GM18907 (cell line): ENCODE results near the gene GRN.
"Not testable (repeated sequence)": the region's sequence is repeated elsewhere in the genome, so short reads cannot be mapped to it uniquely, and the experiment has no call there.

ENCODE experiments used
- ATAC-seq: cut with Tn5 transposase; IDR thresholded peaks from one replicate; pipeline ENCODE4 v1.9.1; 2021; ENCODE audit warnings: mild to moderate bottlenecking, moderate library complexity; ENCODE audit not compliant: unreplicated experiment

Gene GRN

GRCh38 chr17:44381810-44382305 lies 36.8 kb downstream of the GRN start:
- no peak for ATAC-seq

- no peak for ATAC-seq
These were observed 37.8 kb downstream of the GRN start for GRCh38 chr17:44382917-44383316.

- ATAC-seq: no peak
These were observed 38.3 kb downstream of the GRN start for GRCh38 chr17:44383363-44383762.

GRCh38 chr17:44383861-44384260 lies 38.8 kb downstream of the GRN start:
- no peak for ATAC-seq

DNA sequence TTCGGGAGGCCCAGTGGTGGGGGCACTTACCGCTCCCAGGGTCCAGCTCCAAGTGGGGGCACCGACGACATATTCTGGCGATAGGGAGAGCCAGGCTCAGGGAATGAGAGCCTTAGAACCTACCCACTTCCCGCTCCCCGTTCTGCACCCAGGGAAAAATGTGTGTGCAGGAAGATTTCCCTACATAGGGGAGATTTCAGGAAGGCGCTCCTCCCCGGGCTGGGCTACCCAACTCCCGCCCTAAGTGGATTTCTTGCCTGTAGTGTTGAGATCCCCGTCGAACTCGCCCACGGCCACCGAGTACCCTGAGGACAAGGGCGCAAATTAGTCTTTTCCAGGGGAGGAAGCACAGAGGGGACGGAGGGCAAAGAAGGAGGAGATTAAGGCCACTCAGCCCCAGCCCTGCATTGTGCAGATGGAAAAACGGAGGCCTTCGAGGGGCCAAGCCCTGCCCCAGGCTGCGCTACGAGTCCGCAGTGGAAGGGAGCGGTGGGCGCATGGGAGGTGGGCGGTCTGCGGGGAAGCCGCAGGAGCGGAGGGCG lies 39.2 kb downstream of the GRN start:
- ATAC-seq: no peak

GRCh38 chr17:44384823-44385286 lies 39.8 kb downstream of the GRN start:
- no peak for ATAC-seq

DNA sequence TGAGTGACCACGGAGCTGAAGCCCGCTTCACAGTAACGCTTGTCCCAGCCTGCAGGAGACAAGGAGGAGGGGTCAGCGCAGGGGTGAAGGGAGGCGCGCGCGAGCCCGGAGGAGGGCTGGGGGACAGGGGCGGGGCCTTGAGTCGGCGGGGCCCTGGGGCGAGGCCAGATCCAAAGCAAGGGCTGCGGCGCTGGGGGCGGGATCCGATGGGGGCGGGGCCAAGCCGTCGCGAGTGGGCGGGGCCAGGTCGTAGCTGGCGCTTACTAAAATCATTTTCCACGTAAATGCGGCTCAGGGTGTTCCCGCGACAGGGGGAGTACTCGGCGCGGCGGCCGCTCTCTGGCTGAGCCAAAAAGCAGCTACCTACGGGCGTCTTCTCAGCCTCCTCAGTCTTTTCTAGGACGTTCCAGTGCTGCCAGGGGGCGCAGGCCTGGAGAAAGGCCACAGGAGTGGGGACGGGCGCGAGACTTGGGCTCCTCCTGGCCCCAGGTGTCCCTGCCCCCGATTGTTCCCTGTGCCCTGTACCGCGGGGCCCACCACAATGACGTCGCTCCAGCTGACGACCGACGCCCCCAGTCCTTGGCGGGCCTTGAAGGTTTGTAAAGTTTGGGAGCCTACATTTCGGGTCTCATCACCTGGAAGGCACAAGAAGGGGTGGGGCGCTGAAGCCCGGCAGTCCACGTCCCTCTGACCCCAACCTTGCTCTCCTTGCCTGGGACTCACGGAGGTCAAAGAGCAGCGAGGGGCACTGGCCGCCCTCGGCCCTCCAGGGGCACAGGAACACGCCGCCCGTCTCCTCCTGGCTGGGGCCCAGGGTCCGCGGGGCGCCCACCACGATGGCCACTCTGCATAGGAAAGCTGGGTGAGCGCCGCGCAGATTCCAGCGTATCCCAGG lies 40.4 kb downstream of the GRN start:
- ATAC-seq: peak; percentile 50

- no peak for ATAC-seq
These were observed 41.1 kb downstream of the GRN start for GRCh38 chr17:44386182-44386525.

GRCh38 chr17:44387804-44388203 lies 42.7 kb downstream of the GRN start:
- ATAC-seq: no peak

DNA sequence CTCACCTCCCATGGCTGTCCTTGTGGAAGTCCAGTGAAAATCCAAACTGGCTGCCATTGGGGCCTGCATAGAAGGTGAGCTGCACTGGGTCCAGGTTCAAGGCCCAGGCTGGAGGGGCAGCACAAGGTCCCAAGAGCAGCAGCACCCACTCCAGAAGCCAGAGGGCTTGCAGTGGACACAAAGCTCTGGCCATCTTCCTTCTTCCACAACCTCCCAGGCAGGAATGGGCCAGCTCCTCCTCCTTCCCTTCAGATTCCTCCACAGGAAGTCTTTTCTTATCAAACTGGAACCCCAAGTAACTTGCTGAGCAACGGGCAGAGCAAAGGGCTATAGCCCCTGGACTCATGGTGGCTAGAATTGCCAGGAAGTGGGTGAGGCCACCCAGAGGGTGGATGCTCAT lies 44.2 kb downstream of the GRN start, which contains the start of gene ITGA2B:
Gene ITGA2B (minus strand): TSS at position 369 of the 400 bp plus-strand sequence. CDS start 176 bp downstream, at position 193.
- ATAC-seq: no peak

DNA sequence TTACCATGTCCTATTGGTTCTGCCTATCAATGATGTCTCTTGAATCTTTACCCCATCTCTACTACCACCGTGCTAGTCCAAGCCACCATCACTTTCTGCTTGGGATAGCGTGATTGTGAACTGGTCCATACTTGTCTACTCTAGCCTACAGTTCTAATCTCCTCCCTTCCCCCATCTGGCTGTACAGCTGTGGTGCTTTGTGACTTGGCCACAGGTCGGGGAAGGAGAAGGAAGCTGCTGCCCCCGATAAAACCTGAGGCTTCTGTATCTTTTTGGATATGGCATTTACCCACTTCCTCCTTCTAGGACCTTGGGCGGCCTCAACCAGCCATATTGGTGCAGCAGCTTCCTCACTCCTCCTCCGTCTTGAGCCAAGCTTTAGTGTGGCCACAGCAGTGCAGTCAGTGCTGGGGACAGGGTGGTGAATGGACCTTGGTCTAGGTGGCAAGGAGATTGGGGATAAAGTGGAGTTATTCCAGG lies 44.7 kb downstream of the GRN start:
- ATAC-seq: no peak

DNA sequence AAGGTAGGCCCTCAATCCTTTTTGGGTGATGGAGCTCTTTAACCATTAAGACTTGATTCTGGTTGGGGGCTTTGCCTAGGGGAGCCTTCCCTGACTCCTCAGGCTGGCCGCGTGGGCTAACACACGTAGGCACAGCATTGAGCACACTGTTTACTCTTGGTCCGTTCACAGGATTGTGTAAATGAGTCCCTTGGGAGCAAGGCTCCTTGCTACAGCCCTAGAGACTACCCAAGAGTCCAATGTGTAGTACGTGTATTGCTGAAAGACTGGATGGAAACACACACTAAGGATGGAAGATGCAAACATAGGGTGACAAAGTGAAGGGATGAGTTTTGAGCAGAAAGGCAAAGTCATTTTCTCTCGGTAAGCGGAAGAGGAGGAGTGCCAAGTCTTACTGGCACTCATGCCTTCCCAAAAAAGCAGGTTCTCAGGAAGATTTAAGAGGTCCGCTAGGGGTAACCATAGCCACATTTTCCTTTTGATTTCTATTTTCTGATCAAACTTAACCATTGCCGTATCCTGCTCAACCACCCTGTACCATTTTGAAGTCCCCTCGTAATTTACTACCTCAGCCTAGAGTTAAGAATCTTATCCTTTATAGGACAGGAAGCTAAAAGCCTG lies 45.3 kb downstream of the GRN start:
- ATAC-seq: no peak

DNA sequence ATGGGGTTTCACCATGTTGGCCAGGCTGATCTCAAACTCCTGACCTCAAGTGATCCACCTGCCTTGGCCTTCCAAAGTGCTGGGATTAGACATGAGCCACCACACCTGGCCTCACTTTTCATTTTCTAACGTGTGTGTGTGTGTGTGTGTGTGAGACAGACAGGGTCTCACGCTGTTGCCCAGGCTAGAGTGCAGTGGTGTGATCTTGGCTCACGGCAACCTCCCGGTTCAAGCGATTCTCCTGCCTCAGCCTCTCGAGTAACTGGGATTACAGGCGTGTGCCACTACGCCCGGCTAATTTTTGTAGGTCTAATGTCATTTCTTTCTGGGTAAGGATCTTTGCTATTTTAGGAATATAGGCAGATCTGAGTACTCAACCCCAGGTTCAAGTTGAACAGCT lies 49.0 kb downstream of the GRN start:
- ATAC-seq: not testable (repeated sequence)

DNA sequence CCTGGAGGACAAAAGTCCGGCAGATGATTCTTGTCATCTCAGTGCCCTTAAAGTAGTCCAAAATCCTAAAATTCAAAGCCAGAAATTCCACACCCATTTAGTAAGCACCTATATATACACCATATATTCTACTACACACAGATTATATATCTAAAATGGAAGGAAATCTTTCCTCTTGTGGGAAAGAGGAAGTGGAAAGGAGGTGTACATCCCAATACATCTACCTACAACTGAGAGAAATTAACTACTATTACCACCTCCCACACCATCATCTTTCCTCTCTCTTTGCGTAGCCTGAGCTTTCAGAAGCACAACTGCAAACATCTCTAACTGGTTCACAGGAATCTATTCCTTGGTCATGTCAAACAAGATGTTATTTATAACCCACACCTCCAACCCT lies 49.7 kb downstream of the GRN start:
- no peak for ATAC-seq

DNA sequence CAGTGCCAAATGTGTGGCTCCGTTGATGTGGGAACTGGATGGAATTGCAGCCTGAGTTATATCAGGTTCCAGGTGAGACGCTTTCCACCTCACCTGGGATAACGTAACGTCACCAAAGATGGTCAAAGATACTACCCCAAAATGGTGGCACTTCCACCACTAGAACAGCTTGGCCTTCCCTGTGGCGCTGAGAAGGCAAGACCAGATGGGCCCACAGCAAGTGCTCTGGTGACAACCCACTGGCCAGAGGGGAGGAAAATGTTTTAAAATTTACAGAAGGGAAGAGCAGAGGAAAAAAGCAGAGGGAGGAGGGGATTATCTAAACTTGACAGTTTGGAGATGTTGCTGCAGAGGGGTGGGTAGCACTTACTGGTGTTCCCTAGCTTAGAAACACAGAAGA lies 51.8 kb downstream of the GRN start:
- no peak for ATAC-seq

DNA sequence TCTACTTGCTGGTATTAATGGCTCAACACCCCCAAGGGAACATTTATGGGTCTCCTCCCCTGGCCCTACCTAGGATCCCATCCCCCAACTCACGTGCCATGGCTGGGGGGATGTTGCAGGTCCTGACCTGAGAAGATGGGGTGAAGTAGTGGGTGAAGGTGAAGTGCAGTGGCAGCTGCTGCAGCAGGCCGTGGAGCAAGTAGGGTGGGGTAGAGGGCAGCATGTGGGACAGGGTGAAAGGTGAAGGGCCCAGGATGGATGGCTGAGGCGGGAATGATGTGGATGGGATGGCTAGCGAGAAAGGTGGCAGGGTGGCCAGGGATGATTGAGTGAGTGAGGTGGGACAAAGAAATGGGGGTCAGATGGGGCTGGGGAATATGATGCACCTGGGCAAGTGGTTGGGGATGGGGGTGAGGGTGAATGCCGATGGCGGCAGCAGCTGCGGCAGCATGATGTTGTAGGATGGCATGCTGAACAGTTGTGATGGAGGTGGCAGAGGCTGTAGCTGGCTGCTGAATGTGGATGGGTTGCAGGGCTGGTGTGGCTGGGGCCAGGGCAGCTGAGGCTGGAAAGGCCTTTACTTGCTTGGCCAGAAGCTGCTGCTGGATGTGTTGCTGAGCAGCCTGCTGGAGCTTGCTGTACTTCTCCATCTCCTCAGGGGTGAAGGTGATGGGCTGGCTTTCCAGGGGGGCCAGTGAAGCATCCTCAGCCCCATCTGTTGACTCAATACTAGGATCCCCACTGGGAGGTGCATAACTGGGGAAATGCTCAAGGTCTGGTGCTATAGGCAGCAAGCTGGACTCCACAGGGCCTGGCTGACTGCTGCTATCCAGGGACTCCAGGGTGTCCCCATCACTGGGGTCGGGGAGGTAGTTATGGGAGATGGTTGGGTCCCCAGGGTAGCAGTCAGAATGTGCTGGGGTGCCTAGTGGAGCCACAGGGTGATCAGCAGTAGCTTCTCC lies 52.7 kb downstream of the GRN start:
- no peak for ATAC-seq

- no peak for ATAC-seq
These were observed 53.9 kb downstream of the GRN start for GRCh38 chr17:44398692-44399691.

GRCh38 chr17:44400226-44400847 lies 55.2 kb downstream of the GRN start:
- ATAC-seq: no peak
